ENCODE results near the gene NUP153.

DNA sequence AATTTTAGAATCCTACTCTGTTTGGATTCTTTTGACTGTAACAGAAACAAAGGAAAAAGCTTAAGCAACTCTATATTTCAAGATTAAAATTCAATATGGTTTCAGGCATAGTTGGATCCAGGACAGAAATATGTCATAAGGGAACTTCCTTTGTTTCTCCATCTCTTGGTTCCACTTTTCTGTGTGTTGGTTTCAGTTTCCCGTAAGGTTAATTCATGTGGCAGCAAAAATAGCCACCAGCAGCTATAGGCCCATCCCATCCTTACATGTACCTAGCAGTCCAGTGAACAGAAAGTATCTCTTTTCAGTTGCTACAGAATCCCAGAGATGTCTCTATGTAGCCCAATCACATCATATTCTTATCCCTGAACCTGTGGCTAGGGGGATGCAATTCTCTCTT, 115.4 kb downstream of the NUP153 start:
- TF ChIP-seq, protein P1, sequence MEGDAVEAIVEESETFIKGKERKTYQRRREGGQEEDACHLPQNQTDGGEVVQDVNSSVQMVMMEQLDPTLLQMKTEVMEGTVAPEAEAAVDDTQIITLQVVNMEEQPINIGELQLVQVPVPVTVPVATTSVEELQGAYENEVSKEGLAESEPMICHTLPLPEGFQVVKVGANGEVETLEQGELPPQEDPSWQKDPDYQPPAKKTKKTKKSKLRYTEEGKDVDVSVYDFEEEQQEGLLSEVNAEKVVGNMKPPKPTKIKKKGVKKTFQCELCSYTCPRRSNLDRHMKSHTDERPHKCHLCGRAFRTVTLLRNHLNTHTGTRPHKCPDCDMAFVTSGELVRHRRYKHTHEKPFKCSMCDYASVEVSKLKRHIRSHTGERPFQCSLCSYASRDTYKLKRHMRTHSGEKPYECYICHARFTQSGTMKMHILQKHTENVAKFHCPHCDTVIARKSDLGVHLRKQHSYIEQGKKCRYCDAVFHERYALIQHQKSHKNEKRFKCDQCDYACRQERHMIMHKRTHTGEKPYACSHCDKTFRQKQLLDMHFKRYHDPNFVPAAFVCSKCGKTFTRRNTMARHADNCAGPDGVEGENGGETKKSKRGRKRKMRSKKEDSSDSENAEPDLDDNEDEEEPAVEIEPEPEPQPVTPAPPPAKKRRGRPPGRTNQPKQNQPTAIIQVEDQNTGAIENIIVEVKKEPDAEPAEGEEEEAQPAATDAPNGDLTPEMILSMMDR (IDR thresholded peaks at IDR 0.05; ENCODE audit: poor library complexity, severe bottlenecking) = no peak
- TF ChIP-seq EZH2 (IDR thresholded peaks at IDR 0.05; ENCODE audit: borderline replicate concordance, insufficient read depth, low read length, poor library complexity, severe bottlenecking) (no peak), TAF1 (IDR thresholded peaks at IDR 0.05; ENCODE audit: low read depth) (no peak), POLR2AphosphoS5 (IDR thresholded peaks at IDR 0.05) (no peak), RAD21 (conservative IDR thresholded peaks at IDR 0.05) (no peak), MXI1 (conservative IDR thresholded peaks at IDR 0.05; ENCODE audit: poor library complexity, severe bottlenecking) (no peak), EP300 (conservative IDR thresholded peaks at IDR 0.05; ENCODE audit: poor library complexity, severe bottlenecking) (no peak)
- TF ChIP-seq, protein P2, sequence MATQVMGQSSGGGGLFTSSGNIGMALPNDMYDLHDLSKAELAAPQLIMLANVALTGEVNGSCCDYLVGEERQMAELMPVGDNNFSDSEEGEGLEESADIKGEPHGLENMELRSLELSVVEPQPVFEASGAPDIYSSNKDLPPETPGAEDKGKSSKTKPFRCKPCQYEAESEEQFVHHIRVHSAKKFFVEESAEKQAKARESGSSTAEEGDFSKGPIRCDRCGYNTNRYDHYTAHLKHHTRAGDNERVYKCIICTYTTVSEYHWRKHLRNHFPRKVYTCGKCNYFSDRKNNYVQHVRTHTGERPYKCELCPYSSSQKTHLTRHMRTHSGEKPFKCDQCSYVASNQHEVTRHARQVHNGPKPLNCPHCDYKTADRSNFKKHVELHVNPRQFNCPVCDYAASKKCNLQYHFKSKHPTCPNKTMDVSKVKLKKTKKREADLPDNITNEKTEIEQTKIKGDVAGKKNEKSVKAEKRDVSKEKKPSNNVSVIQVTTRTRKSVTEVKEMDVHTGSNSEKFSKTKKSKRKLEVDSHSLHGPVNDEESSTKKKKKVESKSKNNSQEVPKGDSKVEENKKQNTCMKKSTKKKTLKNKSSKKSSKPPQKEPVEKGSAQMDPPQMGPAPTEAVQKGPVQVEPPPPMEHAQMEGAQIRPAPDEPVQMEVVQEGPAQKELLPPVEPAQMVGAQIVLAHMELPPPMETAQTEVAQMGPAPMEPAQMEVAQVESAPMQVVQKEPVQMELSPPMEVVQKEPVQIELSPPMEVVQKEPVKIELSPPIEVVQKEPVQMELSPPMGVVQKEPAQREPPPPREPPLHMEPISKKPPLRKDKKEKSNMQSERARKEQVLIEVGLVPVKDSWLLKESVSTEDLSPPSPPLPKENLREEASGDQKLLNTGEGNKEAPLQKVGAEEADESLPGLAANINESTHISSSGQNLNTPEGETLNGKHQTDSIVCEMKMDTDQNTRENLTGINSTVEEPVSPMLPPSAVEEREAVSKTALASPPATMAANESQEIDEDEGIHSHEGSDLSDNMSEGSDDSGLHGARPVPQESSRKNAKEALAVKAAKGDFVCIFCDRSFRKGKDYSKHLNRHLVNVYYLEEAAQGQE (IDR thresholded peaks at IDR 0.05; ENCODE audit: borderline replicate concordance) = no peak

Data from neural cell (in vitro differentiated cells).